H1 (cell line): ENCODE data around the gene NXT1. TPM values are rescaled to one million over a fixed set of nuclear protein-coding genes. Genes with fewer than 3 reads are reported as not detected.

Source experiments
- CTCF ChIA-PET: fragments of 300-600 bp; sonication (Branson Sonifier 250); formaldehyde crosslinking; loops from one replicate; lab custom pipeline; 2021; ENCODE audit not compliant: partially characterized antibody; lab: Charles Lee
- POLR2A ChIA-PET: fragments of 300-600 bp; sonication (Branson Sonifier 250); formaldehyde crosslinking; loops from one replicate; lab custom pipeline; 2021; ENCODE audit warnings: inconsistent platforms; ENCODE audit not compliant: partially characterized antibody; lab: Charles Lee
- DNase-seq, 2 experiments: peaks; one replicate each; pipeline versions ENCODE4 v3.0.0 to v3.0.0-alpha.2; 2010 to 2022; ENCODE audit warnings: low spot score in 2 of 2, low read depth in 1 of 2, mixed read lengths in 1 of 2
- FAIRE-seq: peaks from 2 replicates; lab custom pipeline; 2011; peaks lifted over from hg19 to GRCh38; lab: Jason Lieb, UNC
- H2AFZ ChIP-seq: 2 replicates; pipeline ENCODE4 v1.8.1; 2012; ENCODE audit warnings: low read length, inconsistent platforms
- H2AK5ac ChIP-seq: 2 replicates; pipeline ENCODE4 v1.6.1; 2013; ENCODE audit warnings: low read depth, low read length
- H2BK120ac ChIP-seq: replicated peaks from 2 replicates; pipeline ENCODE3; 2013; ENCODE audit warnings: low read depth, low read length, inconsistent platforms
- H2BK12ac ChIP-seq: 2 replicates; pipeline ENCODE4 v1.6.1; 2013; ENCODE audit warnings: low read depth, low read length
- H2BK15ac ChIP-seq: 2 replicates; pipeline ENCODE4 v1.6.1; 2013; ENCODE audit warnings: low read length
- H2BK20ac ChIP-seq: 2 replicates; pipeline ENCODE4 v1.6.1; 2013; ENCODE audit warnings: low read length
- H2BK5ac ChIP-seq: 2 replicates; pipeline ENCODE4 v1.6.1; 2013; ENCODE audit warnings: low read depth, low read length
- H3K14ac ChIP-seq: 2 replicates; pipeline ENCODE4 v1.6.1; 2013; ENCODE audit warnings: inconsistent platforms; ENCODE audit not compliant: insufficient read length
- H3K18ac ChIP-seq: 2 replicates; pipeline ENCODE4 v1.6.1; 2013; ENCODE audit warnings: low read length; ENCODE audit errors: extremely low read depth
- H3K23ac ChIP-seq: 2 replicates; pipeline ENCODE4 v1.6.1; 2013; ENCODE audit warnings: inconsistent platforms; ENCODE audit not compliant: insufficient read length
- H3K23me2 ChIP-seq: 2 replicates; pipeline ENCODE4 v1.6.1; 2013; ENCODE audit warnings: low read depth, low read length
- H3K27ac ChIP-seq: 2 replicates; pipeline ENCODE4 v1.6.1; 2011; ENCODE audit warnings: low read depth, low read length, inconsistent platforms
- H3K27me3 ChIP-seq, 4 experiments: replicated peaks in 1 of 4; 1 replicate in 1 of 4; 2 replicates in 3 of 4; pipeline versions ENCODE4 v1.6.1 to v1.8.1; 2011 to 2013; ENCODE audit warnings: low read length in 3 of 4, mild to moderate bottlenecking in 3 of 4, inconsistent platforms in 2 of 4, mixed read lengths in 2 of 4, moderate library complexity in 1 of 4; ENCODE audit not compliant: control insufficient read depth in 3 of 4, insufficient read depth in 3 of 4; ENCODE audit errors: extremely low read depth in 1 of 4
- H3K36me3 ChIP-seq, 4 experiments: 2 replicates each; pipeline versions ENCODE4 v1.6.1 to v1.8.1; 2011 to 2013; ENCODE audit warnings: mild to moderate bottlenecking in 4 of 4, low read length in 3 of 4, moderate library complexity in 2 of 4, control low read depth in 1 of 4, inconsistent platforms in 1 of 4; ENCODE audit not compliant: insufficient read depth in 4 of 4, control insufficient read depth in 2 of 4
- H3K4ac ChIP-seq: replicated peaks from 2 replicates; pipeline ENCODE3; 2013; ENCODE audit warnings: low read length, low read depth, mixed read lengths, inconsistent platforms; ENCODE audit not compliant: insufficient read length
- H3K4me1 ChIP-seq, 4 experiments: replicated peaks in 1 of 4; 1 replicate in 1 of 4; 2 replicates in 3 of 4; pipeline versions ENCODE4 v1.6.1 to v1.8.1; 2011 to 2013; ENCODE audit warnings: low read length in 3 of 4, inconsistent platforms in 2 of 4, mixed read lengths in 1 of 4; ENCODE audit not compliant: insufficient read depth in 4 of 4, control insufficient read depth in 3 of 4
- H3K4me2 ChIP-seq, 2 experiments: 2 replicates each; pipeline versions ENCODE4 v1.6.1 to v1.8.1; 2011 to 2013; ENCODE audit warnings: low read depth in 2 of 2, low read length in 2 of 2, control low read depth in 1 of 2, inconsistent platforms in 1 of 2, mild to moderate bottlenecking in 1 of 2; ENCODE audit not compliant: insufficient read depth in 1 of 2
- H3K4me3 ChIP-seq, 4 experiments: fragments of 200-600, 300-600 bp in 1 of 4; sonication (generic), shearing (Covaris generic), sonication (Bioruptor Twin) in 1 of 4; 2 replicates each; pipeline versions ENCODE4 v1.5.1 to v1.8.1; 2011 to 2016; ENCODE audit warnings: low read length in 4 of 4, low read depth in 3 of 4, control low read depth in 2 of 4, inconsistent platforms in 2 of 4, mild to moderate bottlenecking in 2 of 4, mixed read lengths in 1 of 4, moderate library complexity in 1 of 4; ENCODE audit not compliant: insufficient read depth in 2 of 4; ENCODE audit errors: extremely low read depth in 1 of 4
- H3K56ac ChIP-seq: replicated peaks from 2 replicates; pipeline ENCODE3; 2013; ENCODE audit warnings: low read depth, mild to moderate bottlenecking, mixed read lengths, low read length, inconsistent platforms; ENCODE audit not compliant: insufficient read length
- H3K79me1 ChIP-seq: 2 replicates; pipeline ENCODE4 v1.6.1; 2013; ENCODE audit warnings: low read depth, low read length, control low read depth
- H3K79me2 ChIP-seq, 2 experiments: 2 replicates each; pipeline versions ENCODE4 v1.6.1 to v1.8.1; 2012 to 2013; ENCODE audit warnings: low read length in 2 of 2, mild to moderate bottlenecking in 2 of 2, inconsistent platforms in 1 of 2; ENCODE audit not compliant: insufficient read depth in 2 of 2, control insufficient read depth in 1 of 2
- H3K9ac ChIP-seq, 4 experiments: replicated peaks in 1 of 4; 1 replicate in 1 of 4; 2 replicates in 3 of 4; pipeline versions ENCODE4 v1.6.1 to v1.8.1; 2011 to 2013; ENCODE audit warnings: low read depth in 3 of 4, low read length in 3 of 4, control low read depth in 2 of 4, mild to moderate bottlenecking in 2 of 4, moderate library complexity in 2 of 4, inconsistent platforms in 1 of 4; ENCODE audit errors: extremely low read depth in 1 of 4
- H3K9me3 ChIP-seq, 2 experiments: 2 replicates each; pipeline versions ENCODE4 v1.6.1 to v1.8.1; 2012 to 2013; ENCODE audit warnings: mild to moderate bottlenecking in 2 of 2, moderate library complexity in 2 of 2, control low read depth in 1 of 2, inconsistent platforms in 1 of 2, low read depth in 1 of 2, low read length in 1 of 2, mixed read lengths in 1 of 2; ENCODE audit not compliant: insufficient read depth in 2 of 2
- H4K20me1 ChIP-seq, 2 experiments: replicated peaks in 1 of 2; 2 replicates each; pipeline versions ENCODE3 to v1.8.1; 2011 to 2013; ENCODE audit warnings: inconsistent platforms in 2 of 2, low read length in 2 of 2, mild to moderate bottlenecking in 1 of 2; ENCODE audit not compliant: insufficient read depth in 2 of 2, control insufficient read depth in 1 of 2
- H4K5ac ChIP-seq: 2 replicates; pipeline ENCODE4 v1.6.1; 2013; ENCODE audit warnings: low read length, low read depth, mixed read lengths, inconsistent platforms; ENCODE audit not compliant: insufficient read length
- H4K8ac ChIP-seq: 2 replicates; pipeline ENCODE4 v1.8.0; 2013; ENCODE audit warnings: mild to moderate bottlenecking, moderate library complexity, low read length, inconsistent platforms; ENCODE audit not compliant: insufficient read depth; ENCODE audit errors: extremely low read depth
- H4K91ac ChIP-seq: replicated peaks from 2 replicates; pipeline ENCODE3; 2013; ENCODE audit warnings: low read length, mixed read lengths, inconsistent platforms; ENCODE audit not compliant: insufficient read length
- CTCF ChIP-seq, 3 experiments: IDR thresholded peaks; 1 replicate in 2 of 3; 2 replicates in 1 of 3; pipeline versions ENCODE4 v1.5.1 to v1.6.1; 2011; ENCODE audit warnings: low read length in 3 of 3, mild to moderate bottlenecking in 3 of 3, inconsistent platforms in 2 of 3, low read depth in 1 of 3, moderate library complexity in 1 of 3; ENCODE audit not compliant: insufficient read depth in 1 of 3; ENCODE audit errors: control extremely low read depth in 1 of 3
- RAD21 ChIP-seq, 2 experiments: IDR thresholded peaks in 1 of 2; conservative IDR thresholded peaks in 1 of 2; 2 replicates each; pipeline ENCODE4 v1.6.1; 2011; ENCODE audit warnings: low read depth in 2 of 2, low read length in 2 of 2, improper control_type of control experiment in 1 of 2, inconsistent platforms in 1 of 2, mild to moderate bottlenecking in 1 of 2, moderate library complexity in 1 of 2
- SAP30 ChIP-seq: fragments of 300-600 bp; sonication (generic); IDR thresholded peaks from 2 replicates; pipeline ENCODE4 v1.7.1; 2012; ENCODE audit warnings: low read length, moderate library complexity, mild to moderate bottlenecking, inconsistent platforms; ENCODE audit not compliant: insufficient read depth, insufficient replicate concordance
- SP1 ChIP-seq: IDR thresholded peaks from 2 replicates; pipeline ENCODE4 v1.6.1; 2011; ENCODE audit warnings: low read depth, low read length
- WGBS, 2 experiments: shearing (Covaris generic) in 1 of 2; methylation state at CpG; one replicate each; pipeline versions ENCODE4 v1.1.6 to v1.1.7; 2013 to 2015; ENCODE audit warnings: low lambda C conversion rate in 2 of 2, mixed read lengths in 2 of 2, inconsistent platforms in 1 of 2, low coverage in 1 of 2, missing lambda C conversion rate in 1 of 2; ENCODE audit not compliant: insufficient replicate concordance in 2 of 2, insufficient coverage in 1 of 2, insufficient read length in 1 of 2; ENCODE audit errors: extremely low coverage in 1 of 2, missing lambda C conversion rate in 1 of 2; 5-methylcytosine and 5-hydroxymethylcytosine counted together
- polyA plus RNA-seq, 7 experiments: library from polyadenylated mRNA; depleted of rRNA in 3 of 7; stranded (reverse) in 5 of 7; unstranded in 2 of 7; fragments of >200 nt in 5 of 7; fragments of 200-250 nt in 2 of 7; gene quantifications; 1 replicate in 5 of 7; 2 replicates in 1 of 7; 4 replicates in 1 of 7; pipeline versions ENCODE4 v1.2.1 to v1.2.3, GENCODE V29; 2011 to 2013; ENCODE audit warnings: missing spikeins in 2 of 7, mixed read lengths in 2 of 7
- total RNA-seq: library from RNA; stranded (reverse); fragmentation: NEBNext Ultra II Directional; extraction: Animal tissue kit (Norgen Biotek cat#: 25700); gene quantifications from 2 replicates; pipeline ENCODE4 v1.2.1, GENCODE V29; 2021

NXT1 gene
- total and polyA plus RNA-seq, 2 of the 8 experiments (the other 6 are each of a cell fraction or from before 2014, with no cell fraction given) = 23.1 to 26.5 TPM

GRCh38 chr20:23320317-23320716 is 30.3 kb upstream of the NXT1 start:
- Histone ChIP-seq H4K20me1 (no peaks in the 10 kb centered on the region), H2AFZ (no peak overlapping the region), H3K4me1 (peaks cover 0 to 6% (median under 1%) of the 10 kb centered on the region in 4 experiments; a peak in 1 of 7 replicates), H3K9me3 (peaks cover 0 to 7% of the 10 kb centered on the region in 2 experiments; a peak in 2 of 4 replicates), H3K4me3 (no peak overlapping the region), H3K9ac (no peak overlapping the region), H3K4ac (no peak overlapping the region), H3K18ac (no peak overlapping the region), H3K79me2 (no peaks in the 10 kb centered on the region), H3K27ac (no peak overlapping the region), H2BK120ac (no peak overlapping the region), H3K56ac (no peak overlapping the region), H3K23ac (no peak overlapping the region), H4K91ac (no peak overlapping the region), H3K36me3 (no peaks in the 10 kb centered on the region), H3K79me1 (no peaks in the 10 kb centered on the region), H2BK15ac (no peak overlapping the region), H4K8ac (no peak overlapping the region), H3K4me2 (no peak overlapping the region), H2BK20ac (no peak overlapping the region), H3K14ac (no peak overlapping the region), H4K5ac (no peak overlapping the region), H3K23me2 (no peaks in the 10 kb centered on the region), H2BK5ac (no peak overlapping the region), H3K27me3 (no peaks in the 10 kb centered on the region), H2BK12ac (no peak overlapping the region), H2AK5ac (no peak overlapping the region)
- no peak for DNase-seq
- peak in 1 of 2 experiments; percentile 25; a peak in 1 of 4 replicates for TF ChIP-seq RAD21 (IDR thresholded peaks at IDR 0.05 in 1 of 2, conservative IDR thresholded peaks at IDR 0.05 in 1 of 2; ENCODE audit: low read depth in 2 of 2, low read length in 2 of 2)
- TF ChIP-seq SP1 = no peak
- no peak for TF ChIP-seq SAP30
- TF ChIP-seq CTCF (IDR thresholded peaks at IDR 0.05; ENCODE audit: control extremely low read depth in 1 of 3, insufficient read depth in 1 of 3, low read depth in 1 of 3, low read length in 3 of 3) = peak in 1 of 3 experiments; percentile 55; a peak in 2 of 4 replicates
- peak; percentile 7 for FAIRE-seq
- ChIA-PET CTCF (interaction anchor here (0.8 to 6.8 kb wide), 17 partner anchors 8 to 346 kb away, joined by 3 to 63 read pairs (median 4); no protein-coding TSS in a partner anchor), POLR2A (no interaction called here)
- 82% methylated on average over 8 of the region's 8 CpGs; no CpG with 5 or more reads in 1 of the 2 experiments for WGBS, 2 experiments
